Keratinocyte (primary cell): ENCODE measurements around the gene BCAM. TPM values are rescaled to one million over a fixed set of nuclear protein-coding genes. Genes with fewer than 3 reads are reported as not detected.

Source experiments
- DNase-seq: peaks from one replicate; pipeline ENCODE4 v3.0.0-alpha.2; 2011; ENCODE audit warnings: low read depth, missing footprints, low spot score
- FAIRE-seq: peaks from 2 replicates; lab custom pipeline; 2011; peaks lifted over from hg19 to GRCh38; lab: Jason Lieb, UNC
- H2AFZ ChIP-seq: 2 replicates; pipeline ENCODE4 v1.6.0; 2012; ENCODE audit warnings: low read length, control low read depth, inconsistent platforms; ENCODE audit not compliant: control insufficient read depth
- H3K27ac ChIP-seq: 2 replicates; pipeline ENCODE4 v1.5.1; 2011; ENCODE audit warnings: low read length; ENCODE audit not compliant: control insufficient read depth, insufficient read depth
- H3K27me3 ChIP-seq: 3 replicates; pipeline ENCODE4 v1.6.0; 2011; ENCODE audit warnings: low read length; ENCODE audit not compliant: control insufficient read depth, insufficient read depth; ENCODE audit errors: extremely low read depth
- H3K36me3 ChIP-seq, 2 experiments: 2 replicates in 1 of 2; 3 replicates in 1 of 2; pipeline ENCODE4 v1.5.1; 2011; ENCODE audit warnings: low read length in 2 of 2, mild to moderate bottlenecking in 1 of 2; ENCODE audit not compliant: control insufficient read depth in 2 of 2, insufficient read depth in 2 of 2; ENCODE audit errors: extremely low read depth in 1 of 2
- H3K4me1 ChIP-seq: 3 replicates; pipeline ENCODE4 v1.5.1; 2011; ENCODE audit warnings: low read length; ENCODE audit not compliant: control insufficient read depth, insufficient read depth; ENCODE audit errors: extremely low read depth
- H3K4me2 ChIP-seq: 3 replicates; pipeline ENCODE4 v1.6.0; 2011; ENCODE audit warnings: low read depth, low read length; ENCODE audit not compliant: control insufficient read depth, insufficient read depth; ENCODE audit errors: extremely low read depth
- H3K4me3 ChIP-seq, 3 experiments: fragments of 200-600 bp in 1 of 3; sonication (generic) in 1 of 3; 2 replicates in 2 of 3; 3 replicates in 1 of 3; pipeline ENCODE4 v1.5.1; 2011 to 2016; ENCODE audit warnings: low read length in 3 of 3, mild to moderate bottlenecking in 3 of 3, control low read depth in 2 of 3, inconsistent platforms in 1 of 3, low read depth in 1 of 3, mixed read lengths in 1 of 3, mixed run types in 1 of 3, moderate library complexity in 1 of 3; ENCODE audit not compliant: control insufficient read depth in 2 of 3, insufficient read depth in 2 of 3; ENCODE audit errors: extremely low read depth in 1 of 3
- H3K79me2 ChIP-seq: 2 replicates; pipeline ENCODE4 v1.6.0; 2012; ENCODE audit warnings: low read length; ENCODE audit not compliant: control insufficient read depth, insufficient read depth
- H3K9ac ChIP-seq: 3 replicates; pipeline ENCODE4 v1.6.0; 2011; ENCODE audit warnings: low read length; ENCODE audit not compliant: control insufficient read depth, insufficient read depth; ENCODE audit errors: extremely low read depth
- H3K9me1 ChIP-seq: 3 replicates; pipeline ENCODE4 v1.6.0; 2011; ENCODE audit warnings: low read length; ENCODE audit not compliant: control insufficient read depth, insufficient read depth; ENCODE audit errors: extremely low read depth
- H3K9me3 ChIP-seq: 2 replicates; pipeline ENCODE4 v1.5.1; 2012; ENCODE audit warnings: low read depth, low read length; ENCODE audit not compliant: control insufficient read depth
- H4K20me1 ChIP-seq: 3 replicates; pipeline ENCODE4 v1.6.0; 2011; ENCODE audit warnings: low read length; ENCODE audit not compliant: control insufficient read depth, insufficient read depth; ENCODE audit errors: extremely low read depth
- EZH2 ChIP-seq: IDR thresholded peaks from one replicate; pipeline ENCODE4 v1.6.1; 2012; ENCODE audit warnings: inconsistent platforms, mild to moderate bottlenecking, low read length, moderate library complexity
- dilution Hi-C: fragments of 300-500 bp; cut with MboI; formaldehyde crosslinking; loops from one replicate; pipeline ENCODE4 v1.7.0; 2020; ENCODE audit warnings: low sequenced_read_pairs; ENCODE audit not compliant: extremely low pct_ligation_motif_present
- polyA plus RNA-seq, 5 experiments: library from polyadenylated mRNA; depleted of rRNA in 3 of 5; stranded (reverse) in 3 of 5; stranded (forward) in 1 of 5; unstranded in 1 of 5; fragments of >200 nt; gene quantifications; 1 replicate in 1 of 5; 2 replicates in 3 of 5; 3 replicates in 1 of 5; pipeline versions ENCODE4 v1.2.1 to v1.2.3, GENCODE V29; 2011 to 2012; ENCODE audit warnings: missing spikeins in 2 of 5, low read depth in 1 of 5, low replicate concordance in 1 of 5
- TF ChIP-seq, protein P1 (sequence below), 3 experiments: IDR thresholded peaks in 1 of 3; conservative IDR thresholded peaks in 1 of 3; optimal IDR thresholded peaks in 1 of 3; 2 replicates in 2 of 3; 3 replicates in 1 of 3; pipeline versions ENCODE3 to v1.5.1; 2011; ENCODE audit warnings: low read length in 3 of 3, mild to moderate bottlenecking in 3 of 3, moderate library complexity in 2 of 3, control low read depth in 1 of 3, inconsistent platforms in 1 of 3; ENCODE audit not compliant: insufficient read depth in 2 of 3; ENCODE audit errors: extremely low read depth in 1 of 3

Gene BCAM
- polyA plus RNA-seq, 1 donor (not counting 4 experiments of a cell fraction or from before 2014, with no cell fraction given): 13.6 TPM

DNA sequence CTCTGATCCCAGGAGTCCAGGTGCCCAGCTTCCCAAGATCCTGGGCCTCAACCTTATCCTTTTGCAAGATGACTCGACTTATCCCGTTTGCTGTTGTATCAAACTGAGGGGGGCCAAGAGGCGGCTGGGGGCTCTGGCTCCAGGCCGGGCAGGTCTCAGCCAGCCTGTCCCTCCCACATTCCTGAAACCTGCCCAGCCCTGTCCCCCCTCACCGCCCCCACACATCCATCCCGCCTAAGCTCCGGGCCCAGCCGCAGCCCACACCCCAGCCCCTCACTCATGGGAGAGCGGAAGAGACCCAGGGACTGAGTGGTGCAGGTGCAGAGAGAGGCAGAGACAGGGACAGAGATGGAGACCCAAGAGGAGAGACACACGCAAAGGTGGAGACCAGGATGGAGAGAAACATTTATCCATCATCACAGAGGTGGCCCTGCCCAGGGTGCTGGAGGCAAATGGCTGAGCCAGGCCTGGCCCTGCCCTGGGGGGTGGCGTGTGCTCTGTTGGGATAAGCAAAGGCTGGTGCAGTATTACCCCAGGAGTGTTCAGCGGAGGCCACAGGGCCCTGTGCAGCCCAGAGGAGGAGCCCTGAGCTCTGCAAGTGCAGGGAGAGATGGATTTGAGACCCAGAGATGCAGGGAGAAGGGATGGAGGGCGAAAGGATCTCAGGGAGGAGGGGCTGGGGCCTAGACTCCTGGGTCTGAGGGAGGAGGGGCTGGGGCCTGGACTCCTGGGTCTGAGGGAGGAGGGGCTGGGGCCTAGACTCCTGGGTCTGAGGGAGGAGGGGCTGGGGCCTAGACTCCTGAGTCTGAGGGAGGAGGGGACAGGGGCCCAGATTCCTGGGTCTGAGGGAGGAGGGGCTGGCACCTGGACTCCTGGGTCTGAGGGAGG, 1.6 kb downstream of the BCAM start:
- Histone ChIP-seq H3K9me3 (no peaks in the 10 kb centered on the region), H3K79me2 (no peaks in the 10 kb centered on the region), H3K4me2 (peak overlapping the region; percentile 97), H3K9ac (no peak overlapping the region), H3K27me3 (no peaks in the 10 kb centered on the region), H3K4me1 (peaks cover 42% of the 10 kb centered on the region), H3K36me3 (peaks cover 12 to 28% of the 10 kb centered on the region in 2 experiments), H3K27ac (no peak overlapping the region), H3K9me1 (no peaks in the 10 kb centered on the region), H4K20me1 (peaks cover 7% of the 10 kb centered on the region), H2AFZ (no peak overlapping the region), H3K4me3 (peak overlapping the region; percentile 46 to 64 (median 58))
- TF ChIP-seq, protein P1, sequence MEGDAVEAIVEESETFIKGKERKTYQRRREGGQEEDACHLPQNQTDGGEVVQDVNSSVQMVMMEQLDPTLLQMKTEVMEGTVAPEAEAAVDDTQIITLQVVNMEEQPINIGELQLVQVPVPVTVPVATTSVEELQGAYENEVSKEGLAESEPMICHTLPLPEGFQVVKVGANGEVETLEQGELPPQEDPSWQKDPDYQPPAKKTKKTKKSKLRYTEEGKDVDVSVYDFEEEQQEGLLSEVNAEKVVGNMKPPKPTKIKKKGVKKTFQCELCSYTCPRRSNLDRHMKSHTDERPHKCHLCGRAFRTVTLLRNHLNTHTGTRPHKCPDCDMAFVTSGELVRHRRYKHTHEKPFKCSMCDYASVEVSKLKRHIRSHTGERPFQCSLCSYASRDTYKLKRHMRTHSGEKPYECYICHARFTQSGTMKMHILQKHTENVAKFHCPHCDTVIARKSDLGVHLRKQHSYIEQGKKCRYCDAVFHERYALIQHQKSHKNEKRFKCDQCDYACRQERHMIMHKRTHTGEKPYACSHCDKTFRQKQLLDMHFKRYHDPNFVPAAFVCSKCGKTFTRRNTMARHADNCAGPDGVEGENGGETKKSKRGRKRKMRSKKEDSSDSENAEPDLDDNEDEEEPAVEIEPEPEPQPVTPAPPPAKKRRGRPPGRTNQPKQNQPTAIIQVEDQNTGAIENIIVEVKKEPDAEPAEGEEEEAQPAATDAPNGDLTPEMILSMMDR (optimal IDR thresholded peaks at IDR 0.05 in 1 of 3, IDR thresholded peaks at IDR 0.05 in 1 of 3, conservative IDR thresholded peaks at IDR 0.05 in 1 of 3; ENCODE audit: extremely low read depth in 1 of 3, insufficient read depth in 2 of 3, low read length in 3 of 3): no peak
- no peak for TF ChIP-seq EZH2
- dilution Hi-C loops: no loop called here
- no peak for FAIRE-seq
- no peak for DNase-seq

DNA sequence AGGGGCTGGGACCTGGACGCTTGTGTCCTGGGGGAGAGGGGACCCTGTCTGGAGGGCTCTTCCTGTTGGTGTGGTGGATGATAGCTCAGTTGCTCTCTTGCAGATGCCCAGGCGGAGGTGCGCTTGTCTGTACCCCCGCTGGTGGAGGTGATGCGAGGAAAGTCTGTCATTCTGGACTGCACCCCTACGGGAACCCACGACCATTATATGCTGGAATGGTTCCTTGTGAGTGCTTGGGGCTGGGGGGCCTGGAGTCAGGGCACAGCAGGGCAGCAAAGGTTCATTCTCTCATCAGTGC, 2.2 kb downstream of the BCAM start:
- Histone ChIP-seq H3K9me3 (no peaks in the 10 kb centered on the region), H3K79me2 (no peaks in the 10 kb centered on the region), H3K4me2 (no peak overlapping the region), H3K9me1 (no peaks in the 10 kb centered on the region), H3K9ac (no peak overlapping the region), H3K4me3 (no peak overlapping the region), H3K27ac (no peak overlapping the region), H3K36me3 (peaks cover 15 to 28% of the 10 kb centered on the region in 2 experiments), H4K20me1 (peaks cover 7% of the 10 kb centered on the region), H3K4me1 (peaks cover 42% of the 10 kb centered on the region), H2AFZ (no peak overlapping the region), H3K27me3 (no peaks in the 10 kb centered on the region)
- dilution Hi-C loops: no loop called here
- TF ChIP-seq, protein P1 (optimal IDR thresholded peaks at IDR 0.05 in 1 of 3, IDR thresholded peaks at IDR 0.05 in 1 of 3, conservative IDR thresholded peaks at IDR 0.05 in 1 of 3; ENCODE audit: extremely low read depth in 1 of 3, insufficient read depth in 2 of 3, low read length in 3 of 3): no peak
- no peak for TF ChIP-seq EZH2
- DNase-seq (no peak), FAIRE-seq (no peak)
